IMR-90 (cell line): Measurements from ENCODE around the gene PARP3. TPM values are rescaled to one million over a fixed set of nuclear protein-coding genes. Genes with fewer than 3 reads are reported as not detected.

Source experiments
- ATAC-seq: fragments of 200-7000 bp; cut with Tn5 transposase; 2 replicates; pipeline ENCODE4 v1.9.1; 2020; ENCODE audit warnings: low read depth, mild to moderate bottlenecking, moderate library complexity
- BruUV-seq: library from RNA; stranded (reverse); fragments of 400-500 nt; replicated peaks from 2 replicates; lab custom pipeline; 2021; lab: Mats Ljungman, UMichigan
- CTCF ChIA-PET: fragments of 300-600 bp; formaldehyde crosslinking; extraction: SDS; loops from one replicate; lab custom pipeline; 2021; ENCODE audit warnings: antibody characterized with exemption; lab: Yijun Ruan, JAX
- POLR2A ChIA-PET: fragments of 300-600 bp; sonication (Branson Sonifier 250); formaldehyde crosslinking; loops from one replicate; lab custom pipeline; 2022; ENCODE audit warnings: antibody characterized with exemption; ENCODE audit not compliant: unreplicated experiment; lab: Charles Lee
- DNase-seq: peaks from one replicate; pipeline ENCODE4 v3.0.0; 2013
- H2AFZ ChIP-seq: replicated peaks from 2 replicates; pipeline ENCODE3; 2013; ENCODE audit warnings: low read length, mild to moderate bottlenecking; ENCODE audit not compliant: poor library complexity
- H2AK5ac ChIP-seq: 2 replicates; pipeline ENCODE4 v1.6.1; 2013; ENCODE audit warnings: low read depth, low read length, inconsistent platforms
- H2AK9ac ChIP-seq: replicated peaks from 2 replicates; pipeline ENCODE3; 2013; ENCODE audit warnings: mild to moderate bottlenecking, low read depth, low read length, moderate library complexity; ENCODE audit not compliant: poor library complexity
- H2BK120ac ChIP-seq: 2 replicates; pipeline ENCODE4 v1.6.1; 2013; ENCODE audit warnings: low read depth, low read length, inconsistent platforms
- H2BK15ac ChIP-seq: 3 replicates; pipeline ENCODE4 v1.6.1; 2013; ENCODE audit warnings: low read depth, low read length, inconsistent platforms
- H2BK20ac ChIP-seq: 2 replicates; pipeline ENCODE4 v1.6.1; 2013; ENCODE audit warnings: low read depth, mild to moderate bottlenecking, inconsistent platforms, low read length, moderate library complexity
- H2BK5ac ChIP-seq: 2 replicates; pipeline ENCODE4 v1.6.1; 2013; ENCODE audit warnings: mild to moderate bottlenecking, low read depth, low read length, inconsistent platforms; ENCODE audit not compliant: poor library complexity, severe bottlenecking
- H3K14ac ChIP-seq: replicated peaks from 2 replicates; pipeline ENCODE4 v1.6.1; 2013; ENCODE audit warnings: low read depth, low read length, inconsistent platforms
- H3K18ac ChIP-seq: 2 replicates; pipeline ENCODE4 v1.6.1; 2013; ENCODE audit warnings: low read depth, low read length, control low read depth
- H3K23ac ChIP-seq: 2 replicates; pipeline ENCODE4 v1.6.1; 2013; ENCODE audit warnings: low read depth, low read length, inconsistent platforms
- H3K27ac ChIP-seq: 2 replicates; pipeline ENCODE4 v1.5.1; 2013; ENCODE audit warnings: mild to moderate bottlenecking, control low read depth, low read length; ENCODE audit not compliant: insufficient read depth
- H3K27me3 ChIP-seq: 2 replicates; pipeline ENCODE4 v1.6.1; 2013; ENCODE audit warnings: low read length; ENCODE audit not compliant: control insufficient read depth, insufficient read depth
- H3K36me3 ChIP-seq: 2 replicates; pipeline ENCODE4 v1.6.1; 2013; ENCODE audit warnings: low read length, mixed read lengths; ENCODE audit not compliant: control insufficient read depth, insufficient read depth
- H3K4ac ChIP-seq: 2 replicates; pipeline ENCODE4 v1.6.1; 2013; ENCODE audit warnings: low read depth, low read length, inconsistent platforms
- H3K4me1 ChIP-seq: 2 replicates; pipeline ENCODE4 v1.6.1; 2013; ENCODE audit warnings: low read length, mixed read lengths; ENCODE audit not compliant: control insufficient read depth, insufficient read depth
- H3K4me2 ChIP-seq: 2 replicates; pipeline ENCODE4 v1.6.1; 2013; ENCODE audit warnings: low read depth, mild to moderate bottlenecking, control low read depth, low read length, moderate library complexity
- H3K4me3 ChIP-seq: 2 replicates; pipeline ENCODE4 v1.5.1; 2013; ENCODE audit warnings: low read depth, mild to moderate bottlenecking, control low read depth, low read length, moderate library complexity; ENCODE audit not compliant: insufficient read depth
- H3K56ac ChIP-seq: 2 replicates; pipeline ENCODE4 v1.6.1; 2013; ENCODE audit warnings: low read length, inconsistent platforms; ENCODE audit not compliant: insufficient read depth; ENCODE audit errors: extremely low read depth
- H3K79me1 ChIP-seq, 2 experiments: 2 replicates each; pipeline ENCODE4 v1.6.1; 2013; ENCODE audit warnings: low read length in 2 of 2, inconsistent platforms in 1 of 2, low read depth in 1 of 2
- H3K9ac ChIP-seq: 2 replicates; pipeline ENCODE4 v1.6.1; 2013; ENCODE audit warnings: low read depth, low read length, control low read depth
- H3K9me1 ChIP-seq: 2 replicates; pipeline ENCODE4 v1.6.1; 2013; ENCODE audit warnings: low read length, inconsistent platforms; ENCODE audit not compliant: insufficient read depth
- H3K9me3 ChIP-seq: 2 replicates; pipeline ENCODE4 v1.6.1; 2013; ENCODE audit warnings: low read length; ENCODE audit not compliant: control insufficient read depth, insufficient read depth
- H4K20me1 ChIP-seq: 2 replicates; pipeline ENCODE4 v1.6.1; 2013; ENCODE audit warnings: low read length, inconsistent platforms; ENCODE audit not compliant: insufficient read depth
- H4K5ac ChIP-seq: 2 replicates; pipeline ENCODE4 v1.6.1; 2013; ENCODE audit warnings: mild to moderate bottlenecking, low read depth, low read length, control low read depth
- H4K8ac ChIP-seq, 2 experiments: 2 replicates each; pipeline ENCODE4 v1.6.1; 2013; ENCODE audit warnings: low read depth in 2 of 2, low read length in 2 of 2, control low read depth in 1 of 2, inconsistent platforms in 1 of 2
- H4K91ac ChIP-seq: 2 replicates; pipeline ENCODE4 v1.6.1; 2013; ENCODE audit warnings: low read depth, low read length, inconsistent platforms; ENCODE audit not compliant: insufficient read depth
- CHD1 ChIP-seq: IDR thresholded peaks from 2 replicates; pipeline ENCODE4 v1.6.1; 2012; ENCODE audit warnings: low read depth, low read length, improper control_type of control experiment
- NFE2L2 ChIP-seq: fragments of 150-350 bp; IDR thresholded peaks from 2 replicates; pipeline ENCODE4 v1.6.1; 2016; ENCODE audit warnings: low read depth, mild to moderate bottlenecking, low read length
- WGBS, 2 experiments: methylation state at CpG; one replicate each; pipeline versions ENCODE4 v1.1.5 to v1.1.7; 2013; ENCODE audit warnings: missing lambda C conversion rate in 2 of 2; ENCODE audit not compliant: insufficient read length in 1 of 2; ENCODE audit errors: extremely low coverage in 2 of 2; 5-methylcytosine and 5-hydroxymethylcytosine counted together
- dilution Hi-C: fragments of 300-500 bp; cut with HindIII; formaldehyde crosslinking; loops from one replicate; pipeline ENCODE4 v1.14.3; 2018; ENCODE audit warnings: low sequenced_read_pairs; ENCODE audit not compliant: unreplicated experiment
- in situ Hi-C: fragments of 300-500 bp; cut with MboI; formaldehyde crosslinking; loops from 3 replicates; pipeline ENCODE4 v1.14.3; 2019; ENCODE audit warnings: low sequenced_read_pairs, inconsistent platforms, mixed read lengths
- intact Hi-C: fragments of 100-400 bp; cut with micrococcal nuclease; formaldehyde crosslinking; loops from 2 replicates; pipeline ENCODE4 v1.10.0; 2022
- polyA plus RNA-seq, 3 experiments: library from polyadenylated mRNA; depleted of rRNA; stranded (reverse); fragments of >200 nt; gene quantifications; 2 replicates each; pipeline ENCODE4 v1.2.3, GENCODE V29; 2012; ENCODE audit warnings: low replicate concordance in 1 of 3
- total RNA-seq: library from RNA; depleted of rRNA; stranded (reverse); fragments of >200 nt; gene quantifications from 2 replicates; pipeline ENCODE4 v1.2.3, GENCODE V29; 2012

PARP3 gene
- total and polyA plus RNA-seq, 2 of the 4 experiments (the other 2 are of a cell fraction): 16.3 to 22.0 TPM

DNA sequence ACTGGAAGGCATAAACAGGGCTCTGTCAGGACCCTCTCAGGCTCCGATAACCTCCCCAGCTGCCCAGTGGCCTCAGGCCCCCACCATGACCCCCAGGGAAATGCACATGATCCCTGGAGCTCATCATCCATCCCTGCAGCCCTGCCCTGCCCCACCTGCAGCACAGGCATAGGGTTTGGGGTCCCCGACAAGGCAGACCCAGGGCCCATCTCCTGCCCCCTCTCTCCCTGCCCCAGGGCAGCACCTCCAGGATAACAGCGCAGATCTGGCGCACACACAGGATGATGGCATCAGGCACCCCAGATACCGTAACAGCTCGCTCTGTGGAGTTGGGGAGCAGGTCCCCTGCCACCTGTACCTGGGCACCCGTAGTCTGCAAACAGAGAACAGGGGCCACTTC, 17.5 kb downstream of the PARP3 start:
- BruUV-seq: no TSS peak
- Histone ChIP-seq H3K18ac (no peak overlapping the region), H3K4me1 (peaks cover 6% of the 10 kb centered on the region), H3K79me1 (peaks cover 10 to 30% of the 10 kb centered on the region in 2 experiments), H3K9me1 (peaks cover 3% of the 10 kb centered on the region; the same call in 1 of the 2 replicates), H3K4me2 (no peak overlapping the region), H4K91ac (no peak overlapping the region), H2BK120ac (no peak overlapping the region), H4K8ac (no peak overlapping the region), H3K4me3 (no peak overlapping the region), H3K14ac (no peak overlapping the region), H2AK9ac (no peak overlapping the region), H4K20me1 (peaks cover 20% of the 10 kb centered on the region; the same call in 1 of the 2 replicates), H3K27ac (no peak overlapping the region), H3K36me3 (peaks cover 32% of the 10 kb centered on the region), H3K9me3 (no peaks in the 10 kb centered on the region), H3K4ac (no peak overlapping the region), H2BK20ac (no peak overlapping the region), H2AFZ (no peak overlapping the region), H3K56ac (no peak overlapping the region), H4K5ac (no peak overlapping the region), H2AK5ac (no peak overlapping the region), H3K23ac (no peak overlapping the region), H3K27me3 (no peaks in the 10 kb centered on the region), H2BK15ac (no peak overlapping the region), H2BK5ac (no peak overlapping the region), H3K9ac (no peak overlapping the region)
- POLR2A ChIA-PET: no interaction called here
- no peak for TF ChIP-seq NFE2L2
- no peak for TF ChIP-seq CHD1
- no peak for DNase-seq
- intact Hi-C loops: no loop called here
- WGBS, 2 experiments: no CpG with 5 or more reads among the region's 7 CpGs
- dilution Hi-C loops: no loop called here
- in situ Hi-C loops: loop anchor here (25.0 kb wide), 1 partner anchor 1622 kb away; the partner anchor contains the start of genes RASSF1, TUSC2 and ZMYND10
- CTCF ChIA-PET: no interaction called here
- no peak for ATAC-seq
